ENCODE data around the gene CAPN12.

Gene CAPN12

DNA sequence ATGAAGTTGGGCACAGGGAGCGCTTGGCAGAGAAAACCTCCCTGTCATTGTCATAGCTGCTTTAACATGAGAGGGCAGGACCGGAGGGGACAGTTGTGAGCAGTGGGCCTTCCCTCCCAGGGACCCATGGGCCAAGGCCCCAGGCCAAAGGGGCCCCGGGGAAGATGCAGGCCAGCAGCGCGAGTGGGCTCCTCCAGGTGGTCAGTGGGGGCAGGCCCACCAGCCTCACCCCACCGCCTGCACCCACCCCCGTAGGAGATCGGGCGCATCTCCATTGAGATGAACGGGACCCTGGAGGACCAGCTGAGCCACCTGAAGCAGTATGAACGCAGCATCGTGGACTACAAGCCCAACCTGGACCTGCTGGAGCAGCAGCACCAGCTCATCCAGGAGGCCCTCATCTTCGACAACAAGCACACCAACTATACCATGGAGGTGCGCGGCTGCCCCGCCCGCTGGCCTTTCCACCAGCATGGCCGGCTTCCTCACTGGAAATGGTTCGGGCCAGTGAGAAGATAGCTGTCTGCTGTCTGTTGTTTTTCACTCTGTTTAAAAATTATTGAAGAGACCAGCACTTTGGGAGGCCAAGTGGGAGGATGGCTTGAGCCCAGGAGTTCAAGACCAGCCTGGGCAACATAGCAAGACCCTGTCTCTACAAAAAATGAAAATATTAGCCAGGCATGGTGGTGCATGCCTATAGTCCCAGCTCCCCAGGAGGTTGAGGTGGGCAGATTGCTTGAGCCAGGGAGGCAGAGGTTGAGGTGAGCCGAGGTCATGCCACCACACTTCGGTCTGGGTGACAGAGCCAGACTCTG lies 18.6 kb downstream of the CAPN12 start:
- no peak for DNase-seq

DNA sequence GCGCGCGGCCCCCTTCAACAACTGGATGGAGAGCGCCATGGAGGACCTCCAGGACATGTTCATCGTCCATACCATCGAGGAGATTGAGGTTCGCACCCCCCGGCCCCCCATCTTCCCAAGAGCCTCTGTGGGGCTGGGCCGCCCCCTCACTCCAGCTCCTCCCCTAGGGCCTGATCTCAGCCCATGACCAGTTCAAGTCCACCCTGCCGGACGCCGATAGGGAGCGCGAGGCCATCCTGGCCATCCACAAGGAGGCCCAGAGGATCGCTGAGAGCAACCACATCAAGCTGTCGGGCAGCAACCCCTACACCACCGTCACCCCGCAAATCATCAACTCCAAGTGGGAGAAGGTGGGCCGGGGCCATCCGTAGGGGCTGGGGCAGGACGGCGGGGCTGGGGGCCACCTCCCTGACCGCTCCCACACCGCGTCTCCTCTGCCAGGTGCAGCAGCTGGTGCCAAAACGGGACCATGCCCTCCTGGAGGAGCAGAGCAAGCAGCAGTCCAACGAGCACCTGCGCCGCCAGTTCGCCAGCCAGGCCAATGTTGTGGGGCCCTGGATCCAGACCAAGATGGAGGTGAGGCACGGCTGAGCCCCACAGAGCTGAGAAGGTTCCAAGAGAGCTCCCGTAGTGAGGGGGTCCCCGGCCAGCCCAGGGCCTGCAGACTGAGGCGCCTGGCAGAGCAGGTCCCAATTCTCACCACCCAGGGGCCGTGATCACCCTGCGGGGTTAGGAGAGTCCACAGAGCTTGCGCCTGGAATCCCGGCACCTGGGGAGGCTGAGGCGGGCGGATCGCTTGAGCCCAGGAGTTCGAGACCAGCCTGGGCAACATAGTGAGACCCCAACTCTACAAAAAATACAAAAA lies 20.1 kb downstream of the CAPN12 start:
- no peak for DNase-seq

DNA sequence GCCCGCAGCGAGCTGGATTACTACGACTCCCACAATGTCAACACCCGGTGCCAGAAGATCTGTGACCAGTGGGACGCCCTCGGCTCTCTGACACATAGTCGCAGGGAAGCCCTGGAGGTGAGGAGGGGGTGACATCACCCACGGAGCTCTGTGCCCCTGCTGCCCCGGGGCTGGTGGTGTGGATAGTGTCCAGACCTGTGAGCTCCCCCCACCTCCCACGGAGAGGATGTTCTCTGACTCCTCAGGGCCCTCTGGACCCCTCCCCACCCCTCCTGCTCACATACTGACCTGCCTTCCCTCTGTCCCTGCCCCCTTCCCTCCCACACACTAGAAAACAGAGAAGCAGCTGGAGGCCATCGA lies 20.7 kb downstream of the CAPN12 start:
- DNase-seq, result no peak

DNA sequence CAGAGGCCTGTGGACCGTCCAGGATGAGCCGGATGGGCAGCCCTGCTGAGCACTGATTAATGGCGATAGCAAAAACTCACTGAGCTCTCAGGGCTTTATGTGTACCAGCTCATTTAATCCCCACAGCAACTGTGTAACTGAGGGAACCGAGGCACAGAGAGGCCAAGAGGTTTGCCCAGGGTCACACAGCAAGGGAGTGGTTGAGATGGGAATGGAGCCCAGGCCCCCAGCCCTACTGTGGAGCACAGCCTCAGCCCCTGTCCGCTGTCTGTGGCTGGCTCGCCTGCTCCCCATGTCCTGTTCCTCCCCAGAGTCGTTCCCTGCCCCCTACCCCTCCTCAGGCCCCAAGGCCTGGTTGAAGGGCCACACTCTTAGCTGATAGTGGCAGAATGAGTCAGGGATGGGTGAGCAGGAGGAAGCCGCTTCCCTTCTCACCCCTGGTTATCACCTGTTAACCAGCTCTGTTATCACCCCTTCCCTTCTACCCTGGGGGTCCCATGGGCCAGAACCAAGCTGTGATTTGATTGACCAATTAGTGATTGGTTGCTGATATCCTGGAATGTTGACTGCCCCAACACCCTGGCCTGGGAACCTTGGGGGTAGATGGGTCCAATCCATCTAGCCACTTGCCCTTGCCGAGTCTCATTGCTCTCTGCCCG lies 21.2 kb downstream of the CAPN12 start:
- no peak for DNase-seq

DNA sequence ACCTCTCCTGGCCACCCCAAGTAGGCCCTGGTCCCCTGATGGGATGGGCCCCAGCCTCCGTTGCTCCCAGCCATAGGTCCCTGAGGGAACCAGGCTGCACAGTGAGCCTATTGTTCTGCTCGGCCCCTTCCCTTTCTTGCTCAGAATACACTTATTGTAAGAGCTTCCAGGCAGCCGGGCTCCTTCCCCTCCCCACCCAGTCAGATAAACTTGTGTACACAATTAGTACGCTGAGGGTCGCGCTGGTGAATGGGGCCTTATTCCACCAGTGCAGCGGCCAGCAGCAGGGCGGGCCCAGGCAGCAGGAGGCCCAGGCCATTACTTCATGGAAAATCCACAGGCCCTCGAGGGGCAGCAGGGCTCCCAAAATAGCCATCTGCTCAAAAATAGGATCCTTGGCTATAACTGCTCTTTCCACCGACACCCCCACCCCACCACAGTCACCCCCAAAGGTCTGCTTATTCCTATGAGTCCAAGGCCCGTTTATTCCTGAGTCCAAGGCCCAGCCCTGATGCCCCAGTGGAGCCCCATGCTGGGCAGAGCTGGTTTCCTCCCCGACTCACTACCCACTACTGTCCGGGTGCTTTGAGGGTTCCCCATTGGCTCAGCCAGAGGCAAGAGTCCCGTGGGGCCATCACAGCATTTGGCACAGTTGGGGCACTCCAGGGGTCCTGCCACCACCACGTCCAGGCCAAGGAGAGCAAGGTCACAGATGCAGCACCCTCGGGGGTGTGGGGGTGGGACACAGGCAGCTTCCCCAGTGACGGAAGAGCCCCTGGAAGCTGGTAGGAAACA lies 22.1 kb downstream of the CAPN12 start:
- no peak for DNase-seq

DNA sequence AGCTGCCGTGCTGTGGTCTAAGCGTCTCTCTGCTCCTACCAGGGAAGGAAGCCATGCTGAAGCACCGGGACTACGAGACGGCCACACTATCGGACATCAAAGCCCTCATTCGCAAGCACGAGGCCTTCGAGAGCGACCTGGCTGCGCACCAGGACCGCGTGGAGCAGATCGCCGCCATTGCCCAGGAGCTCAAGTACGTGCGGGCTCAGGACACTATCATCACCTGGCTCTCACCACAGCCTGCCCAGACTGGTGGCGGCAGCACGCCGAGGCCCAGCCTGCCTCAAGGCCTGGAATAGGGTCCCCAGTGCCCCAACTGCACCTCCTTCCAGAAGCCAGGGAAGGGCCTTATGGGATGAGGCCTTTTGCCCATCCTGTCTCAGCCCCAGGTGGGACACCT lies 22.8 kb downstream of the CAPN12 start:
- DNase-seq, result no peak

DNA sequence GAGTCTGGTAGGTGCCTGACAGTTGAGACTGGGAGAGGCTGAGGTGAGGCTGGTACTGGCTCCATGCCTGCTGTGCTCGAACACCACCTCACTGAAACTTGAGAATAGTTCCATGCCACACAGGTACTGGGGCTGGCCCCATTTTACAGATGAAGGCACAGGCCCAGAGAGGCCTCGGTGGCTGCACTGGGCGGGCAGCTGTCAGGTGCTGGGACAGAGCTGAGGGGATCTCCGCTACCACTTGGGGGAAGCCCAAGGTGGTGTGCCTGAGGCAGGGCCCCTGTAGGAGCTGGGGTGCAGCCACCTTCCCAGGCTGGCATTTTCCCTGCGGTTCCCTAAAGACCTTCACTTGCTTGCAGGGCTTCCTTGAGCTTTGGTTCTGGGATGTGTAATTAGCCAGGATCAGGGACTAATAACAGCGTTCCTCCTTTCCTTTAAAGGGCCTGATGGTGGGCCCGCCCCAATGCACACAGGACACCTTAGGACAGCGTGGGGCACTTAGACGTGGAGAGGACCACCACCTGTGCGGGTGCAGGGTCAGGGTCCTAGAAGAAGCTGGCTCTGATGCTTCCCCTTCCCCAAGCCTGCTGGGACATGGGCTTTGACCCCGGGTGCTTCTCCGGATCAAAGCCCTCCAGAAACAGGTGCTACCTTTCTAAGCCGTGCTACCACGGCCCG lies 23.6 kb downstream of the CAPN12 start:
- no peak for DNase-seq

DNA sequence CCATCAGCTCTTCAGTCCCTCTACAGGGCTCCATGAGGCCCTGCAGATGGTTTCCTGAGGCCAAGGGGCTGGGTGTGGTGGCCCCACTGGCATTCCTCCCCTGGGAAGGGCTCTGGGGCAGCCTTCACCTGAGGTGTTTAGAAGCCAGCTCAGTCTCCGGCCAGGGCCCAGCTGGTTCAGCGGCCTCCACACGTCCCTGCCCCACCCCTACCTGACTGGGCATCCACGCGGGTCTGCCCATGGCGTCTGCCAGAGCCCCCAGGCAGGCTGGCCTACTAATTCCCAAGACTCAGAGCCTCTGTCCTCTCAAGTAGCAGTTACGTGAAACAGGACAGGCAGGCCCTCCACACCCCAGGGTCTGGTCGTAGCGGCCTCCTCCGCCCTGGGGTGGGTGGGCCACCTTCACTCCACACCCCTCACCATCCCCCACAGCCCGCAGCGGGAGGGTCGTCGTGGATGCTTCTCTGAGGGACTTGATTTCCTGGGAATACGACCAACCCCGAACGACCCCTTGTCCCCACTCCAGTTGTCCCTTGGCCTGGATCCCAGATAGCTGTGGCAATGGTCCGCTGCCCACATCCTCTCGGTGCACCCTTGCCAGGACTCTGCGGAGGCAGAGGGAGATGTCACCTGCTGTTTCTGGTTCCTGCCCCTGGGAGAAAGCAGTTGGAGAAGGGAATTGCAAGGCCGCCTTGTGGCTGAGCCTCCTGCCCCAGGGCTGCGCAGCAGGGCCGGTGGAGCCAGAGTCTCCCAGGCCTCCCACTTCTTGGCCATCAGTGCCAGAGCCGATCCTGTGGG lies 24.3 kb downstream of the CAPN12 start:
- no peak for DNase-seq

DNA sequence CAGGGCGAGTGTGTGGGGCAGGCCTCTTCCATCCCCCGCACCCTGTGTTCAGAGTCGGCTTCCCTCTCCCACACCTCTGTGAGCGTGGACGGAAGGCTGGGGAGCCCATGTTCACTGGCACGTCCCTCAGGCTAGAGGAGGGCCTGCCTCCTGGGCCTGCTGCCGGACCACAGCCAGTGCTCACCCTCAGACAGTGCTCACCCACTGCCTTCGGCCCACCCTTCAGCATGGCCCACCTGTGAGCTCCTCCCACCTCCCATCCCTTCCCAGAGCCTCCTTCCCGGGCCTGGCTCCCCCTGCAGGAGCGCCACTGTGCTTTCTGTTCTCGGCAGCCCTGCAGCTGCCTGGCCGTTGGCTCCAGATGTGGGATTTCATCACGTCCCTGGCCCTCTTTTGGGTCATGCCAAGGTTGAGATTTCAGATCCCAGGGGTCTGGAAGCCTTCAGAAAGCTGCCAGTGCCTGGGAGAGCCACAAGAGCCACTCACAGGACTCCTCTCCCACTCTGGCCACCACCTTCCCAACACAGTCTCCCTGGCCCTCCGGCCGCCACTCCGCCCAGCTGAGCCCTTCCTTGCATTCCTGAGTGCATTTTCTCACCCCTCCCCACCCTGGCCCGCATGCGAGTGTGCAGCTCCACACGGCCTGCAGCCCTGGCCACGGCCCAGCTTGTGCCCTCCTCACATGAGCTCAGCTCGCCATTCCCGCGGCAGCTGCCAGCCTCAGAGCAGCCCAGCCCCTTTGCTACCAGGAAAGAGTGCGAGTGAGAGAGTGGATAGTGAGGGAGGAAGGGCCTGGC lies 25.3 kb downstream of the CAPN12 start:
- peak; percentile 30 for DNase-seq

DNA sequence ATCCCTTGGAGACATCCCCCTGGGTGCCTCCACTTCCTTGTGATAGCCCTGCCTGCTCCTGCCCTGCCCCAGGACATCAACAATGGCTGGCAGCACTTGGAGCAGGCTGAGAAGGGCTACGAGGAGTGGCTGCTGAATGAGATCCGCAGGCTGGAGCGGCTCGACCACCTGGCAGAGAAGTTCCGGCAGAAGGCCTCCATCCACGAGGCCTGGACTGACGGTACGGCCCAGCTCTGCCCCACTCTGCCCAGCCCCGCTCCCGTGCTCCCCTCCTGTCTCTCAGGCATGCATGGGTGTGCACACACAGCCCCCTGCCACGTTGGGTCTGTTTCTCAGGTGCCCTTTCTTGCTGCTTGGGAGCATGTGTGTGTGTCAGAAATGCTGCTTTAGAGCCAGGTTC lies 26.4 kb downstream of the CAPN12 start:
- DNase-seq, result no peak

DNA sequence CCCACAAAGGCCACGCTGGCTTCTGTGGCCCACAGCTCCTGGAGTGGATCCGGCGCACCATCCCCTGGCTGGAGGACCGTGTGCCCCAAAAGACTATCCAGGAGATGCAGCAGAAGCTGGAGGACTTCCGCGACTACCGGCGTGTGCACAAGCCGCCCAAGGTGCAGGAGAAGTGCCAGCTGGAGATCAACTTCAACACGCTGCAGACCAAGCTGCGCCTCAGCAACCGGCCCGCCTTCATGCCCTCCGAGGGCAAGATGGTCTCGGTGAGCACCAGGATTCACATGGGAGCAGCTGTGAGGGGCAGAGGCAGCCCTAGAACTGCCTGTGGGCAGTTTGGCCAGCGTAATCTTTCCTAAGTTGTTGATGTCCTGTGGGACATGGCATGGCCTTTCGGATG lies 27.2 kb downstream of the CAPN12 start:
- DNase-seq, result no peak

DNA sequence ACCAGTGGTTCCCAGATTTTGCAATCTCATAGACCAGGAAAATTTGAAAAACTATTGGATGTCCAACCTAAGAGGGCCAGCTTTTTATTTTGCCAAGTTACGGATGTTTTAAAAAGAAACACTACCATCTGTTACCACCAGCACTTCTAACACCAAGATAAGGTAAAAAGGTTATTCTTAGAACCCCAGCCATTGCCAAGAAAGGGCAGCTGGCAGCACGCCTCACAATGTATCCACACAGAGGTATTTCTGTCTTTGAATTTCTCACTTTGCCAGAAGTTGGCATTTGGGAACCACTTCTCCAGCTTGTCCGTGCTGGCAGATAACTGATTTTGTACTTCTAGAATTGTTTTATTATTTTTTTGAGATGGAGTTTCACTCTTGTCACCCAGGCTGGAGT lies 28.7 kb downstream of the CAPN12 start:
- no peak for DNase-seq

DNA sequence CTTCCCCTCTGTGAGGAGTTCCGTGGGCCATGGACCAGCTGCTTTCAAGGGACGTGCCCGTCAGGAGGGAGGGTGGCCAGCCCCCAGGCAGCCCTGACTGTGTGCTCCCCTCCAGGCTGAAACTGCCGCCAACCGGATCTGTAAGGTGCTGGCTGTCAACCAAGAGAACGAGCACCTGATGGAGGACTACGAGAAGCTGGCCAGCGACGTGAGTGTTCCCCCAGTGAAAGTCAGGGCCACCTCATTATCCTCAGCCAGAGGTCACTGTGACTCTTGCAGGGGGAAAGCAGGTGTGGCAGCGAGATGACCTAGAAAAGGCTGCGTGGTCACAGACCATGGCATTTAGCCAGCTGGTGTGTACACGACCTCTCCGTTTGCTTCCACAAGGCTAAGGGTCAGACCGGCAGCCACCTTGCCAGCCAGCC lies 29.9 kb downstream of the CAPN12 start:
- DNase-seq, result no peak

DNA sequence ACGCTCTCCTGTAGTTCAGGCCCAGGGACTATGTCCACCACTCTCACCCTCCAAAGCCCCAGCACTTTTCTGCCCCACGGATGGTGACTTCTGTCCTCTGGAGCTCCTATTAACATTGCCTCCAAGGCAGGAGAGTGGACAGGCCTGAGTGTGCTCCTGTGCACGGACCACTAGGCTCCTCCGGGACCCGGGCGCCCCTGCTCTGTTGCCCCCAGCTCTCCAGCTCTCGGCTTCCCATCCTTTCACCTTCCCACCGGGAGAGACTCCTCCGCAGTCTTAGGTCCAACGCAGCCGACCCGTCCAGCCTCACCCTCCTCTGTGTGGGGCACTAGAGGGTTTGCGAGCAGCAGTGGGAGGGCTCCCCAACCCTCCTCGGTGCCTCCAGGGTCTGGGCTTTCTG lies 30.4 kb downstream of the CAPN12 start:
- DNase-seq, result no peak

DNA sequence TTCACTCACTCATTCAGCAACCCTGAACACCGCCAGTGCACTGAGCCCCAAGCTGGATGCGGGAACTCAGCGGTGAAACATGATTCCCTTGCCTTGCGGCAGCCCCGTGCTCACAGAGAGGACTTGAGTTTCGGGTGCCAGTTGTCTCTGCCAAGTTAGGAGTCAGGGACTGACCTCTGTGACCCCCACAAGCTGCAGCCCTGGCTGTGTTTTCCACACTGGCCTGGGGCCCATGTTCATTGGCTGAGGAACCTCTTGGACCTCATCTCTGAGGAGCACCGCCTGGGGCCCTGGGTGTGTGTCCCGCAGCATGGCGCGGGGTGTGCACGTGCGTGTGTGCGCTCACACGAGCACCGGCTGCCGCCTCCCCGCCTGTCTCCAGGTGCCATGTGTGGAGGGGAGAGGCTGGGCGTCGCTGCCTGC lies 31.0 kb downstream of the CAPN12 start:
- DNase-seq, result no peak

DNA sequence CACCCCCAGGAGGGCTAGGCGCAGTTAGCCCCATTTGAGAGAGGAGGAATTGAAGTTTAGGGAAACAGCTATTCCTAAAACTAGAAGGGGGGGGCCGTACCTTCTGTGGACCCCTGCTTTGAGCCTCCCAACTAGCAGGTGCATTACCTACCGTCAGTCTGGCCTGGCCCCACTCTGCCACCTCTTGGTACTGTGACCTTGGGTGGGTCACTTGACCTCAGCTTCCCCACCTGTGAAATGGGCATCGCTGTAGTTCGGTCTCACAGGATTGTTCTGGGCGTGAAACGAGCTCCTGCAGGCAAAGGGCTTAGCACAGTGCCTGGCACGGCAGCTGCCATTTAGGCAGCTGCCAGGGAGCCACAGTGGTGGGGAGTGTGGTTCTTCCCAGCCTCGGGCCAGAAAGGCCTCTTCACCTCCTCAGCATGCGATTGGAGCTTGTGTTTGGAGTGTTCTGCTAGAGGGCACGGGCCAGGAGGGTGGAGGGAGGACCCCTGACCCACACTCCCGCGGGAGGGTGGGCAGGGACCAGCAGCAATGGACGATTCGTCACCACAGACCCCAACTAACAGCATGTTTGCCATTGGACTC lies 32.0 kb downstream of the CAPN12 start:
- DNase-seq, result no peak

DNA sequence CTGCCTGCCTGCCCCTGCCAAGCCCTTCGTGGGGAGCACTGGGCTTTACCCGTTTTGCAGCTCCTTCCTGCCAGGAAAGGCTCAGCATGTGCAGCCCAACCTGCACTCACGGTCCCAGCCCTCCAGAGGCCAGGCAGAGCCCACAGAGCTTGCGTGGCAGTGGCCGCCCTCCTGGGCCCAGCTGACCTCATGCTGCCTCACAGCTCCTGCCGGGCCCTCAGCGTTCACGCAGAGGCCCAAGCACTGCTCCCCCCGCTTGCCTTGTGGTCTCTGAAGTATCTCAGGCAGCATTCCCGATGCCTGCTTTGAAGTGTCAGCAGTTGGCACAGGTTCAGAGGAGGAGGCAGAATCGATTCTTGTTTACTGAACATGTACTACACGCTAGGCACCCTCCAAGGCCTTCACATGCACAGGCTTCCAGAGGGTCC lies 32.5 kb downstream of the CAPN12 start:
- DNase-seq, result peak; percentile 90

DNA sequence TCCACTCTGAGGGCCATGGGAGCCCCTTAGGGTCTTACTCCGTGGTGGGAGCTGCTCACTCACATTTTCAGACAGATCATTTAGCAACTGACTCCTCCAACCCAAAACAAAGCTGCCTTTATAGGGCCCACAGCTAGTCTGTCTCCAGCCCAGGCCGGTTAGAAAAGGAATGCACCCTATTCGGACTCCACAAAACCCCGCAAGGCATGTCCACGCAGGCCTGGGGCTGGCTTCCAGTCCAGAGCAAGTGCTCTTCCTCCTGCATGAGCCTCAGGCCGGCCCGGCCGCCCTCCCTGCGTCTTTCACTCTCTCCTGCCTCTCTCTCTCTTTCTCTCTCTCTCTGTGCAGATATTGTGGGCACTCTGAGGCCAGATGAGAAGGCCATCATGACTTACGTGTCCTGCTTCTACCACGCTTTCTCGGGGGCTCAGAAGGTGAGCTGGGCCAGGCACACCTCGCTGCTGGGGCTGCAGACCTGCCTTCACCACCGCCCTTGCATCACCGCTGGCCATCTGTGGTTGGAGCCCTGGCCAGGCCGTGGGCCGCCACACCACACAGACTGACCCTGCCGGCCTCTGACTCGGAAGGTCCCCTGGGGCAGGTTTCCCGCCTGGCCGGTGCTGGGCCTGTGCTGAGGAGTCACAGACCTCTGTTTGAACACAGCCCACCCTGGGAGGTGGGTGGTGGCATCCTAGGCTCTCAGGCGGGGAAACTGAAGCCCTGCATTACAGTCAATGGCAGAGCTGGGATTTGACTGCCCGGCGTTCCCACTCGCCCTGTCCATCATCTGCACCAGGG lies 33.1 kb downstream of the CAPN12 start:
- no peak for DNase-seq

DNA sequence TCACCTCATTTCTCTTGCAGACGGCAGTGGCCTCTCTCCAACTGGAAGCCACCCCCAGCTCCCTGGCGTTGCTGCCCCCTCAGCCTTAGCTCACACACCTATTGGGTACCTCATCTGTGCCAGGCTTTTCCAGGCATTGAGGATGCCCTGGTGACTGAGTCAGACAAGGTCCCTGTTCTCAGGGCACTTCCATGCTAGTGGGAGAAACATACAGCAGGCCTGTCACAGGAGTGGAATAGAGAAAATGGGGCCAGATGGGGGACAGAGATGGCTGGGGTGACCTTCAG lies 33.9 kb downstream of the CAPN12 start:
- DNase-seq, result no peak

Data from T1000 (cell line).